Fibroblast of lung (primary cell): Measurements from ENCODE around the gene SPATS2L.

Experiments used
- EZH2 ChIP-seq: IDR thresholded peaks from 2 replicates; pipeline ENCODE4 v1.5.1; 2012; ENCODE audit warnings: low read length, control low read depth, mild to moderate bottlenecking; ENCODE audit errors: missing control alignments
- TF ChIP-seq, protein P1 (sequence below), 2 donors: IDR thresholded peaks in 1 of 2; conservative IDR thresholded peaks in 1 of 2; 1 replicate in 1 of 2; 2 replicates in 1 of 2; pipeline ENCODE4 v1.5.1; 2011 to 2012; ENCODE audit warnings: low read length in 2 of 2, control low read depth in 1 of 2, inconsistent platforms in 1 of 2, low read depth in 1 of 2, mild to moderate bottlenecking in 1 of 2

- no peak for TF ChIP-seq EZH2
- TF ChIP-seq, protein P1, sequence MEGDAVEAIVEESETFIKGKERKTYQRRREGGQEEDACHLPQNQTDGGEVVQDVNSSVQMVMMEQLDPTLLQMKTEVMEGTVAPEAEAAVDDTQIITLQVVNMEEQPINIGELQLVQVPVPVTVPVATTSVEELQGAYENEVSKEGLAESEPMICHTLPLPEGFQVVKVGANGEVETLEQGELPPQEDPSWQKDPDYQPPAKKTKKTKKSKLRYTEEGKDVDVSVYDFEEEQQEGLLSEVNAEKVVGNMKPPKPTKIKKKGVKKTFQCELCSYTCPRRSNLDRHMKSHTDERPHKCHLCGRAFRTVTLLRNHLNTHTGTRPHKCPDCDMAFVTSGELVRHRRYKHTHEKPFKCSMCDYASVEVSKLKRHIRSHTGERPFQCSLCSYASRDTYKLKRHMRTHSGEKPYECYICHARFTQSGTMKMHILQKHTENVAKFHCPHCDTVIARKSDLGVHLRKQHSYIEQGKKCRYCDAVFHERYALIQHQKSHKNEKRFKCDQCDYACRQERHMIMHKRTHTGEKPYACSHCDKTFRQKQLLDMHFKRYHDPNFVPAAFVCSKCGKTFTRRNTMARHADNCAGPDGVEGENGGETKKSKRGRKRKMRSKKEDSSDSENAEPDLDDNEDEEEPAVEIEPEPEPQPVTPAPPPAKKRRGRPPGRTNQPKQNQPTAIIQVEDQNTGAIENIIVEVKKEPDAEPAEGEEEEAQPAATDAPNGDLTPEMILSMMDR (conservative IDR thresholded peaks at IDR 0.05 in 1 of 2, IDR thresholded peaks at IDR 0.05 in 1 of 2; ENCODE audit: low read depth in 1 of 2, low read length in 2 of 2), result no peak
Measured at GRCh38 chr2:200347301-200347700, 40.8 kb downstream of the SPATS2L start.
